ENCODE measurements around the gene EPS8L3.

DNA sequence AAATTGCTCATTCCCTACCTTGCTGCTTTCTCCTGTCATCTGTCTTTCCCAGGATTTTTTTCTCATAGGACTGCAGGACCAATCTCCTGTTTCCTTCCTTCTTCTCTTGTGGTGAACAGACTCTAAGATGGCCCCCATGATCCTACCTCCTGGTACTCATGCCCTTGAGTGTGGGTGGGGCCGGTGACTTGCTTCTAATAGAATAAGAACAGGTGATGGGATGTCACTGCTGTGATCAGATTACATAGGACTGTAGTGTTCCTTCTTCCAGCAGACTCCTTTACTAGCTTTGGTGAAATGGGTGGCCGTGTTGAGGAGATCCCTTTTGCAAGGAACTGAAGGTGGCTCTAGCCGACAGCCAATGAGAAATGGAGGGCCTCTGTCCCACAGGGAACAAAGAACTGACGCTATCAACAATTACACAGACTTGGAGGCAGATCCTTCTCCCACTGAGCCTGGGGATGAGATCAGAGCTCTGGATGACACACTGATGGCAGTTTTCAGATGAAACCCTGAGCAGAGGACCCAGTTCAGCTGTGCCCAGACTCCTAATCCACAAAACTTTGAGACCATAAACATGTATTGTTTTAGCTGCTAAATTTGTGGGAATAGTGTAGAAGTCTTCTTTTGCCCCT lies 30.4 kb downstream of the EPS8L3 start:
- TF ChIP-seq, protein P1, sequence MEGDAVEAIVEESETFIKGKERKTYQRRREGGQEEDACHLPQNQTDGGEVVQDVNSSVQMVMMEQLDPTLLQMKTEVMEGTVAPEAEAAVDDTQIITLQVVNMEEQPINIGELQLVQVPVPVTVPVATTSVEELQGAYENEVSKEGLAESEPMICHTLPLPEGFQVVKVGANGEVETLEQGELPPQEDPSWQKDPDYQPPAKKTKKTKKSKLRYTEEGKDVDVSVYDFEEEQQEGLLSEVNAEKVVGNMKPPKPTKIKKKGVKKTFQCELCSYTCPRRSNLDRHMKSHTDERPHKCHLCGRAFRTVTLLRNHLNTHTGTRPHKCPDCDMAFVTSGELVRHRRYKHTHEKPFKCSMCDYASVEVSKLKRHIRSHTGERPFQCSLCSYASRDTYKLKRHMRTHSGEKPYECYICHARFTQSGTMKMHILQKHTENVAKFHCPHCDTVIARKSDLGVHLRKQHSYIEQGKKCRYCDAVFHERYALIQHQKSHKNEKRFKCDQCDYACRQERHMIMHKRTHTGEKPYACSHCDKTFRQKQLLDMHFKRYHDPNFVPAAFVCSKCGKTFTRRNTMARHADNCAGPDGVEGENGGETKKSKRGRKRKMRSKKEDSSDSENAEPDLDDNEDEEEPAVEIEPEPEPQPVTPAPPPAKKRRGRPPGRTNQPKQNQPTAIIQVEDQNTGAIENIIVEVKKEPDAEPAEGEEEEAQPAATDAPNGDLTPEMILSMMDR (IDR thresholded peaks at IDR 0.05) = no peak
- TF ChIP-seq POLR2A (IDR thresholded peaks at IDR 0.05) = no peak
